Heart left ventricle (tissue), 16 donors: ENCODE results near the gene RNPEPL1. TPM values are rescaled to one million over a fixed set of nuclear protein-coding genes. Genes with fewer than 3 reads are reported as not detected.

Source experiments
- ATAC-seq, 4 donors: fragments of 200-7000 bp; cut with Tn5 transposase; one replicate each; pipeline ENCODE4 v1.9.1; 2020 to 2022; ENCODE audit warnings: moderate library complexity in 4 of 4, mild to moderate bottlenecking in 3 of 4, moderate number of reproducible peaks in 1 of 4
- DNase-seq, 5 donors: peaks; one replicate each; pipeline ENCODE4 v3.0.0-alpha.2; 2020
- H3K27ac ChIP-seq, 12 donors: fragments of 200-600 bp; sonication (generic) in 4 of 12; one replicate each; pipeline versions ENCODE4 v1.5.0 to v1.8.0; 2016 to 2022; ENCODE audit warnings: mild to moderate bottlenecking in 2 of 12
- H3K27me3 ChIP-seq, 9 donors: fragments of 200-600 bp; sonication (generic) in 2 of 9; one replicate each; pipeline versions ENCODE4 v1.5.1 to v1.8.0; 2016 to 2022; ENCODE audit warnings: mild to moderate bottlenecking in 3 of 9
- H3K36me3 ChIP-seq, 9 donors: fragments of 200-600 bp; sonication (generic) in 2 of 9; one replicate each; pipeline versions ENCODE4 v1.5.0 to v1.8.0; 2018 to 2022; ENCODE audit warnings: mild to moderate bottlenecking in 2 of 9
- H3K4me1 ChIP-seq, 12 donors: fragments of 200-600 bp; sonication (generic) in 4 of 12; one replicate each; pipeline versions ENCODE4 v1.5.0 to v1.8.0; 2016 to 2022; ENCODE audit warnings: mild to moderate bottlenecking in 3 of 12
- H3K4me3 ChIP-seq, 12 donors: fragments of 200-600 bp; sonication (generic) in 4 of 12; one replicate each; pipeline versions ENCODE4 v1.5.0 to v1.8.0; 2017 to 2022; ENCODE audit warnings: mild to moderate bottlenecking in 9 of 12, moderate library complexity in 4 of 12
- H3K9me3 ChIP-seq, 12 donors: fragments of 200-600 bp; sonication (generic) in 4 of 12; one replicate each; pipeline versions ENCODE4 v1.5.0 to v1.8.0; 2016 to 2022; ENCODE audit warnings: mild to moderate bottlenecking in 1 of 12
- POLR2A ChIP-seq, 2 donors: fragments of 450-650 bp; IDR thresholded peaks; one replicate each; pipeline ENCODE4 v1.6.1; 2017; ENCODE audit warnings: antibody characterized with exemption in 2 of 2, mild to moderate bottlenecking in 2 of 2, moderate library complexity in 2 of 2
- WGBS, 4 donors: extraction: QIAGEN DNeasy Blood & Tissue Kit in 2 of 4; methylation state at CpG; one replicate each; pipeline versions ENCODE4 v1.1.5 to v1.1.7; 2013 to 2018; 5-methylcytosine and 5-hydroxymethylcytosine counted together
- intact Hi-C, 10 donors: fragments of 100-400 bp; cut with DNase I; formaldehyde crosslinking; loops; one replicate each; pipeline versions ENCODE4 v1.11.1 to v1.14.2; 2022
- polyA plus RNA-seq, 2 donors: library from polyadenylated mRNA; stranded (reverse); fragments of 200-250 nt; gene quantifications; one replicate each; pipeline ENCODE4 v1.2.3, GENCODE V29; 2013
- total RNA-seq, 9 donors: library from RNA; depleted of rRNA in 2 of 9; stranded (reverse); fragments of >200 nt in 2 of 9; fragmentation: NEBNext Ultra II Directional in 3 of 9; extraction: Animal tissue kit (Norgen Biotek cat#: 25700) in 3 of 9; gene quantifications; one replicate each; pipeline versions ENCODE4 v1.1.0 to v1.2.4, GENCODE V29; 2016 to 2023
- TF ChIP-seq, protein P1 (sequence below), 12 donors: fragments of 200-600 bp; sonication (generic) in 4 of 12; IDR thresholded peaks; one replicate each; pipeline versions ENCODE4 v1.5.0 to v1.8.0; 2018 to 2022; ENCODE audit warnings: antibody characterized with exemption in 12 of 12, mild to moderate bottlenecking in 5 of 12
- donor health status: ischemic (EF 13 %, LVEDD 7.1; RV severe dilation, severe dysfunction).
- donor health status: healthy with polysubstance abuse.
- donor health status: DM: no; HTN: yes; CAD: no.
- donor health status: DM: no; HTN: no; CAD: no.
- donor health status: ischemic (EF 25% LVEDD 6.9; RV normal size, moderate dysfunction).
- donor health status: ischemic (EF 25% LVEDD 5.7; RV mildly dilated, moderate dysfunction).
- donor health status: healthy.
- donor health status: DM: yes; HTN: yes; CAD: no.
- donor health status: ischemic (EF 35%, LVEDD 5.7; RV mildly dilated, moderate dysfunction).
- donor health status: nonischemic (EF 11% LVEDD 7.7; RV severe dilation, severe dysfunction).
- donor health status: DM: yes; HTN: yes; CAD: no.
- donor health status: PGD.
- donor health status: ischemic (EF 29% LVEDD 5.4; RV normal size, mild dysfunction).
- donor health status: nonischemic (EF 23%, LVEDD 6.1; RV moderate dilation, normal function).

RNPEPL1 gene
- total and polyA plus RNA-seq, 11 donors = 67.5 to 206 (median 91.0) TPM

DNA sequence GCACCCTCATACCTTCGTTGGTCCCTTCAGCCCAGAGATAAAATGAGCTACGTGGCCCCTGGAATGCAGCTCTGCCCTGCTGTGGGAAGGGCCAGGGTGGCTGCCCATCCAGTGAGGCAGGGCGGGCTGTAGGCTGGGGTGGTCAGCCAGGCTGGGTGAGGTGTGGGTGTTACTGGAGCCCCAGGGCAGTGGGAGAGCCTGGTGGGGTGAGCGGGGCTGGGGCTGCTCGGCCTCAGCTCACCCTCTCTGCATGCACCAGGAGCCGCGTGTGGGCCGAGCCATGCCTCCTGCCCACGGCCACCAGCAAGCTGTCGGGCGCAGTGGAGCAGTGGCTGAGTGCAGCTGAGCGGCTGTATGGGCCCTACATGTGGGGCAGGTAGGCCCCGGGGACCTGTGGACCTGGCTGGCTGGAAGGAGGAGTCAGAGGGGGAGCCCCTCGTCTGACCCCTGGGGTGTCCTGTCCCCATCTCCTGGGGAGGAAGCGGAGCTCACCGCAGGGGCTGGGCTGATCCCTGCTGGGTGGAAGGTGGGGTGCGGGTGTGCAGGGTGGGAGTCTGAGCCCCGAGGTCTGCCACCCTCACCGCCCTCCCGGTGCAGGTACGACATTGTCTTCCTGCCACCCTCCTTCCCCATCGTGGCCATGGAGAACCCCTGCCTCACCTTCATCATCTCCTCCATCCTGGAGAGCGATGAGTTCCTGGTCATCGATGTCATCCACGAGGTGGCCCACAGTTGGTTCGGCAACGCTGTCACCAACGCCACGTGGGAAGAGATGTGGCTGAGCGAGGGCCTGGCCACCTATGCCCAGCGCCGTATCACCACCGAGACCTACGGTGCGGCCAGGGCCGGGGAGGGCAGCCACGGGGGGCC is 5.5 kb downstream of the RNPEPL1 start:
- peak in 1 of 5 donors; percentile 60 for DNase-seq
- WGBS, 4 donors = 88 to 91% (median 90%) methylated on average over 22 to 37 of the region's 37 CpGs
- Histone ChIP-seq H3K27ac (no peak overlapping the region), H3K27me3 (no peaks in the 10 kb centered on the region), H3K4me1 (peaks cover 3 to 33% (median 22%) of the 10 kb centered on the region in 12 donors), H3K36me3 (peaks cover 0 to 68% (median 39%) of the 10 kb centered on the region in 9 donors), H3K4me3 (no peak overlapping the region), H3K9me3 (no peaks in the 10 kb centered on the region)
- no peak for ATAC-seq
- intact Hi-C loops = no loop called here
- TF ChIP-seq POLR2A (IDR thresholded peaks at IDR 0.05) = no peak
- TF ChIP-seq, protein P1, sequence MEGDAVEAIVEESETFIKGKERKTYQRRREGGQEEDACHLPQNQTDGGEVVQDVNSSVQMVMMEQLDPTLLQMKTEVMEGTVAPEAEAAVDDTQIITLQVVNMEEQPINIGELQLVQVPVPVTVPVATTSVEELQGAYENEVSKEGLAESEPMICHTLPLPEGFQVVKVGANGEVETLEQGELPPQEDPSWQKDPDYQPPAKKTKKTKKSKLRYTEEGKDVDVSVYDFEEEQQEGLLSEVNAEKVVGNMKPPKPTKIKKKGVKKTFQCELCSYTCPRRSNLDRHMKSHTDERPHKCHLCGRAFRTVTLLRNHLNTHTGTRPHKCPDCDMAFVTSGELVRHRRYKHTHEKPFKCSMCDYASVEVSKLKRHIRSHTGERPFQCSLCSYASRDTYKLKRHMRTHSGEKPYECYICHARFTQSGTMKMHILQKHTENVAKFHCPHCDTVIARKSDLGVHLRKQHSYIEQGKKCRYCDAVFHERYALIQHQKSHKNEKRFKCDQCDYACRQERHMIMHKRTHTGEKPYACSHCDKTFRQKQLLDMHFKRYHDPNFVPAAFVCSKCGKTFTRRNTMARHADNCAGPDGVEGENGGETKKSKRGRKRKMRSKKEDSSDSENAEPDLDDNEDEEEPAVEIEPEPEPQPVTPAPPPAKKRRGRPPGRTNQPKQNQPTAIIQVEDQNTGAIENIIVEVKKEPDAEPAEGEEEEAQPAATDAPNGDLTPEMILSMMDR (IDR thresholded peaks at IDR 0.05) = no peak

DNA sequence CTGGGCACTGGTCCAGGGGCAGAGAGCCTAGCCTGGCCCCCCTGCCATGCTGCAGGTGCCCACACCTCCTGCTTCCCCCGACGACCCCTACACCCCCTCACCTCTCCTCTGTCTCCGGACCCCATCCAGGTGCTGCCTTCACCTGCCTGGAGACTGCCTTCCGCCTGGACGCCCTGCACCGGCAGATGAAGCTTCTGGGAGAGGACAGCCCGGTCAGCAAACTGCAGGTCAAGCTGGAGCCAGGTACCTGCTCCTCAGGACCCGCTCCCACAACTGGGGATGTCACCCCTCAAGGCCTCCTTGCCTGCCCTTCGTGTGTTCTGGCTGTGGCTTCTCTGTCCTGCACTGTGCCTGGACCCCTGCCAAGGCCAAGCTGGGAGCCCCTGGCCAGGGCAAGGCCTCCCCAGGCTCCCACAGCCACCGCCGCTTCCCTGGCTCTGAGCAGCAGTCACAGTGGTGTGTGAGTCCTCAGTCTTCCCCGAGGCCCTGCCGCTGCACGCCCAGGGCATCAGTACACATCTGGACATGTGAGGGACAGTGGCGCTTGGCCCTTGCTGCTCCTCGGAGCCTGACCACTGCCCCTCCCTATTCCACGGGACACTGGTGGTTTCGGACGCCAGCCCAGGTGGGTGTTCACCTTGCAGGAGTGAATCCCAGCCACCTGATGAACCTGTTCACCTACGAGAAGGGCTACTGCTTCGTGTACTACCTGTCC is 6.3 kb downstream of the RNPEPL1 start:
- ATAC-seq (no peak), DNase-seq (peak in 3 of 5 donors; percentile 20 to 52 (median 28))
- Histone ChIP-seq H3K27me3 (no peaks in the 10 kb centered on the region), H3K4me1 (peaks cover 3 to 36% (median 20%) of the 10 kb centered on the region in 12 donors), H3K4me3 (no peak overlapping the region), H3K36me3 (peaks cover 0 to 68% (median 39%) of the 10 kb centered on the region in 9 donors), H3K27ac (no peak overlapping the region), H3K9me3 (no peaks in the 10 kb centered on the region)
- intact Hi-C loops = no loop called here
- WGBS, 4 donors = 87 to 92% (median 89%) methylated on average over 14 to 21 of the region's 21 CpGs
- TF ChIP-seq POLR2A (IDR thresholded peaks at IDR 0.05) = no peak
- TF ChIP-seq, protein P1 (IDR thresholded peaks at IDR 0.05) = no peak

DNA sequence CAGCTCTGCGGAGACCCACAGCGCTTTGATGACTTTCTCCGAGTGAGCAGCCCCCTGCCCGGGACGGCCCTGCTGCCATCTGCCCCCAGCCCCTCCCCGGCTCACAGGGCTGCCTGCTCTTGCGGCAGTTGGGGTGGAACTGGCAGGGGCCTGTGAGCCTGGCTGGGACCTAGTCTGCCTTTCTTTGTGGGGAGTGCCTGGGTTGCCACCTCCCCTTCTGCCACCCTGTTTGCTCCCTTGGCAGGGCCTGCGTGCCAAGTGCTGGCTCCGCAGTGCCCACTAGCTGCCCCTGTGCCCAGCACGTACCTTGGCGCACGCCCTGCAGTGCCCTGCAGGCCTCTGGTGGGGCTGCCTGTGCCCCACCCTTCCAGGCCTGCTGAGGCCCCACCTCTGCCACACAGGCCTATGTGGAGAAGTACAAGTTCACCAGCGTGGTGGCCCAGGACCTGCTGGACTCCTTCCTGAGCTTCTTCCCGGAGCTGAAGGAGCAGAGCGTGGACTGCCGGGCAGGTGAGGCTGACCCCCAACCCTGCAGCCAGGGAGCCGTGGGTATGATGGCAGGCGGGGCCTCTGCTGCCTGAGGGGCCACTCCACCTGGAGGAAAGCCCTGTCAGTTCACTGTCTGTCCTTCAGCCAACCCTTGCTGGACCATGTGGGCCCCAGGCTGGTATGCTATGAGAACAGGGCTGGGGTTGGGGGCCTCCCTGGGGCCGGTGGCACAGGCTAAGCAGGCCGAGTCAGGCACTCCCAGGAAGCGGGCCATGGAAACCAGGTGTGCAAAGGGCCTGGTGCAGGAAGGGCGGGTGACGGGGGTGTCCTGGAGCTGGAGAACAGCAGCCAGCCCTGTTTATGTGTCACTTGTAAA is 7.0 kb downstream of the RNPEPL1 start:
- peak in 2 of 5 donors; percentile 25 to 60 for DNase-seq
- no peaks in the 10 kb centered on the region for H3K27me3 ChIP-seq
- peaks cover 0 to 36% (median 18%) of the 10 kb centered on the region in 12 donors for H3K4me1 ChIP-seq
- TF ChIP-seq, protein P1 (IDR thresholded peaks at IDR 0.05) = no peak
- TF ChIP-seq POLR2A (IDR thresholded peaks at IDR 0.05) = no peak
- no peak overlapping the region for H3K4me3 ChIP-seq
- WGBS, 4 donors = 83 to 93% (median 87%) methylated on average over 14 to 23 of the region's 23 CpGs
- H3K36me3 ChIP-seq = peaks cover 0 to 67% (median 39%) of the 10 kb centered on the region in 9 donors
- H3K27ac ChIP-seq = no peak overlapping the region
- intact Hi-C loops = no loop called here
- no peak for ATAC-seq
- no peaks in the 10 kb centered on the region for H3K9me3 ChIP-seq
